ENCODE data around the gene ICOSLG.
"Not testable (repeated sequence)": the region's sequence is repeated elsewhere in the genome, so short reads cannot be mapped to it uniquely, and the experiment has no call there.

ICOSLG gene

DNA sequence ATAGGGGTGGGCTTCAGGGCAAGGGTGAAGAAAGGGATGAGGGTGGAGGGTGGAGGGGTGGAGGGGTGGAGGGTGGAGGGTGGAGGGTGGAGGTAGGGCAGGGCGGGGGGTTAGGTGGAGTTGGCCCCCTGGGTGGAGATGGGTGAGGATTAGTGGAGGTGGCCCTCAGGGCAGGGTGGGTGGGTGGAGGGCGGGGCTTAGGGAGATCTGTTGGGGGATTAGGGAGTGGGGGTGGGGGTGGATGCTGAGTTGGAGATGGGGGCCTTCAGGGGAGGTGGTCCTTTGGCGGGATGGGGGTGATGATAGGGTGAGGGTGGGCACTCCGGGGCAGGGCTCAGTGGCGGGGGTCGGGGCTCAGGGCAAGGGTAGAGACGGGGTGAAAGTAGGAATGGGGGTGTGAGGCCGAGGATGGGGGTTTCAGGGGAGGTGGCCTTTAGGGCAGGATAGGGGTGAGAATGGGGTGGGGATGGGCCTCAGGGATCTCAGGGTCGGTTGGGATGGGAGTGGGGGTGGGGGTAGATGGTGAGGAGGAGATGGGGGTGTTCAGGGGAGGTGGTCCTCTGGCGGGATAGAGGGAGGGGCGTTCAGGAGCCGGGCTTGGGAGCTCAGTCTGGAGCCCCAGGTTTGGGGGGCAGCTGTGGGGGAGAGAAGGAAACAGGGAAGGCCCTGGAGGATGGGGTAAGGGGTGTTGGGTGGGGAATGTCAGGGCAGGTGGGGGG, 21.8 kb upstream of the ICOSLG start:
- Histone ChIP-seq H3K36me3 (ENCODE audit: control insufficient read depth in 1 of 2, insufficient read depth in 2 of 2, low read length in 2 of 2) (no peaks in the 10 kb centered on the region), H3K4me1 (ENCODE audit: control insufficient read depth in 1 of 2, insufficient read depth in 2 of 2, low read length in 2 of 2) (no peaks in the 10 kb centered on the region)

DNA sequence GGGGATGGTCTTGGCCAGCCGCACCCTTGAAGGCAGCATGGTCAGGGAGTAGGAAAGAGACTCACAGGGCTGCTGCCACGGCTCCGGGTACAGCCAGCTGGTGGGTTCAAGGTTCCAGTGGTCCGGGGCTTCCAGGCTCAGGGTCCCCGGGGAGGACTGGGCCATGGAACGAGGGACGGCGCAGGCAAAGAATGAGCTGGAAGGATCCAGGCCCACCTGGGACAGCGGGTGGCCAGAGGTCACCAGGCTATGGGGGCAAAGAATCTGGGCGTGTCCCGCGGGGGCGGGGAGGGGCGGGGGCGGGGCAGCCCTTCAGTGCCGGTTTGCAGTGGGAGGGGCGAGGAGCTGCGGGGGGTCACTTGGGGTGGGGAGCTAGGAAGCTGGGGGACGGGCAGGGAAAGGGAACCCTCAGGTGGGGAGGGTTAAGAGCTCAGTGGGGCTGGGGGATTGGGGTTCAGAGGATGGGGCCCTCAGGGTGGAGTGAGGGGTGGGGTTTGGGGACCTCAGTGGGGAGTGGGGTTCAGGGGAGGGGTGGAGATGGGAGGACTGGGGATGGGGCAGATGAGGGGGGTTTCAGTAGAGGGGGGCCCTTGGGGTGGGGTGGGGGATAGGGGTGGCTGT, 21.0 kb upstream of the ICOSLG start, which contains the start of gene DNMT3L:
Gene DNMT3L, minus strand, starts transcription at position 223 of the 621 bp plus-strand sequence. CDS start 638 bp downstream, outside the sequence.
- H3K27me3 ChIP-seq (ENCODE audit: low read depth, low read length): no peaks in the 10 kb centered on the region
- no peaks in the 10 kb centered on the region for H3K4me1 ChIP-seq (ENCODE audit: control insufficient read depth in 1 of 2, insufficient read depth in 2 of 2, low read length in 2 of 2)
- H3K4me3 ChIP-seq (ENCODE audit: low read depth in 1 of 2, low read length in 2 of 2): no peak within 1 kb of the TSS
- H3K9me3 ChIP-seq (ENCODE audit: control insufficient read depth in 1 of 2, low read length in 2 of 2): peaks cover 0 to 13% of the 10 kb centered on the region in 2 donors
- H3K27ac ChIP-seq (ENCODE audit: low read length): no peak within 1 kb of the TSS
- H3K36me3 ChIP-seq (ENCODE audit: control insufficient read depth in 1 of 2, insufficient read depth in 2 of 2, low read length in 2 of 2): no peaks in the 10 kb centered on the region

More for the DNA sequence above, 21.8 kb upstream of the ICOSLG start:
- no peak overlapping the region for H3K27ac ChIP-seq (ENCODE audit: low read length)
- no peaks in the 10 kb centered on the region for H3K27me3 ChIP-seq (ENCODE audit: low read depth, low read length)
- no peak overlapping the region for H3K4me3 ChIP-seq (ENCODE audit: low read depth in 1 of 2, low read length in 2 of 2)
- H3K9me3 ChIP-seq (ENCODE audit: control insufficient read depth in 1 of 2, low read length in 2 of 2): peaks cover 0 to 13% of the 10 kb centered on the region in 2 donors

DNA sequence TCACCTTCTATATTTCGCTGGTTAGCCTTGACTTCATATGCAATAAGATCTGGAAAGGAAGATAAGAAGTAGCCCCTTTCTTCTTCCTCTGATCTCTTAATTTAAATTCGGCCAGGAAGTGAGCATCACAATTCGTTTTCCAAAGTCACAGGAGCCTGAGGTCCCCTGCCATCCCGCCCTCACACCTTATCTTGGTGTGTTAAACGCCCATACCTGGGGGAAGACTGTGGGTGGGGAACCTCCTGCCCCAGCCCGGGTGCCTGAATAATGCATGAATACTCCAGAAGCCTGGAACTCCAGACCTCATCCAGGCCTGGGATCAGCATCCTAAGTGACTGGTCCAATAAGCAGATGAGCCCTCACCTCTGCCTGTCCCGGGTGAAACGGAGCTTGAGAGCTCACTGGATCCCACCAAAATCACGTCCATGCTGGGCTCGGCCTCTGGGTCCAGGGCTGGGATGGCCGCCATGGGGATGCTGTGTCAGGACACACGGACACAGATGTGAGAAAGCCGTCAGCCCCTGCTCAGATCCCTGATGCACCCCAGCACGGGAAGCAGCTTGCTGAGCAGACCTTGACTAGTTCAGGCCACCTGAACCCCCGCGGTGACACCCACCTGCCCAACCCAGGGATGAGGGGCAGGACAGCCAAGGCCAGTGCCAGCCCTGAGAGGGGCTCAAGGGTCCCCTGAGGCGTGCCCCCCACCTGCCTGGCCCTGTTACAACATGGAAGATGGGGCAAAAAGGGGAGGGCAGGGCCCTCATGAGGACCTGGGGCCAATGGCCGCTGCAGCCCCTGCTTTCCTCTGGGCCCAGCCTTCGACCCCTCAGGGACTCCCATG, 20.3 kb upstream of the ICOSLG start:
- no peaks in the 10 kb centered on the region for H3K27me3 ChIP-seq (ENCODE audit: low read depth, low read length)
- no peak overlapping the region for H3K4me3 ChIP-seq (ENCODE audit: low read depth in 1 of 2, low read length in 2 of 2)
- no peaks in the 10 kb centered on the region for H3K4me1 ChIP-seq (ENCODE audit: control insufficient read depth in 1 of 2, insufficient read depth in 2 of 2, low read length in 2 of 2)
- peaks cover 0 to 13% of the 10 kb centered on the region in 2 donors for H3K9me3 ChIP-seq (ENCODE audit: control insufficient read depth in 1 of 2, low read length in 2 of 2)
- H3K36me3 ChIP-seq (ENCODE audit: control insufficient read depth in 1 of 2, insufficient read depth in 2 of 2, low read length in 2 of 2): no peaks in the 10 kb centered on the region
- no peak overlapping the region for H3K27ac ChIP-seq (ENCODE audit: low read length)

DNA sequence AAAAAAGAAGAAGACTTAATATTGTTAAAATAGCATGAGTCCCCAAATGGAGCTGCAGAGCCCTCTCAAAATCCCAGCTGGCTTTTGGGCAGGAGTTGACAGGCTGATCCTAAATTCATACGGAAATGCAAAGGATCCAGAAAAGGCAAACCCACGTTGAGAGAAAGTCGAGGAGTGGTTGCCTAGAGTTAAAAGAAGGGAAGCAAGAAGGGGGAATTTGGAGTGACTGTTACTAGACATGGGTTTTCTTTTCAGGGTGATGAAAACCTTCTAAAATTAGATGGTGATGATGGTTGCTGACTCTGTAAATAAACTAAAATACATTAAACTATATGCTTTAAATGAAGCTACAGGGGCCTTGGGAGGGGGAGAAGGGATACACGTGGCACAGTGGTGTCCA, 19.3 kb upstream of the ICOSLG start:
- H3K27me3 ChIP-seq (ENCODE audit: low read depth, low read length): no peaks in the 10 kb centered on the region
- H3K36me3 ChIP-seq (ENCODE audit: control insufficient read depth in 1 of 2, insufficient read depth in 2 of 2, low read length in 2 of 2): no peaks in the 10 kb centered on the region
- H3K4me1 ChIP-seq (ENCODE audit: control insufficient read depth in 1 of 2, insufficient read depth in 2 of 2, low read length in 2 of 2): no peaks in the 10 kb centered on the region
- no peak overlapping the region for H3K27ac ChIP-seq (ENCODE audit: low read length)
- H3K9me3 ChIP-seq (ENCODE audit: control insufficient read depth in 1 of 2, low read length in 2 of 2): peaks cover 0 to 13% of the 10 kb centered on the region in 2 donors
- H3K4me3 ChIP-seq (ENCODE audit: low read depth in 1 of 2, low read length in 2 of 2): no peak overlapping the region

DNA sequence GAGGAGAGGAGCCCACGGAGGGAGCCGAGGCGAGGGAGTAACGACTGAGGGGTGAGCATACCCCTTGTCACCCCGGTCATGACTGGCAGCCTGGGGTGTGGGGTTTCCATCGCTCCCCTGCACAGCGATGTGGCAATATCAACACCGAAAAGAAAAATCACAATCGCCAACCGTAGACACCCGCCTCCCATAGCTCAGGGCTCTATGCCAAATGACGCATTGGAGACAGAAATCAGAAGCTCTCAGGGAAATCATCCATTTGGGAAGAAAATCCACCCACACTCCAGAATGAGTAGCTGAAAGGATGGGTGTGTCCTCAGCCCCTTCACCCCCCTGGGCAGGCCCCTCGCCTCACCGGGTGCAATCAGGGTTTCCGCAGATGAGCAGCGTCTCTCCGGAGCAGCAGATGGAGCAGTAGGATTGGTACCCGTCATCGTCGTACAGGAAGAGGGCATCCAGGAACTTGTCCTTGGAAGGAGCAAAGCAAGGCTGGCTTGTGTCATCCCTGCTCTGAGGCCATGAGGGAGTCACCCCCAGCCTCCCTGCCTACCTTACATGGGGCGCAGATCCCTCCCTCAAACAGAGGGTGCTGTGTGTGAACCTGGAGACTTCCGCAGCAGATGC, 18.5 kb upstream of the ICOSLG start:
- H3K27me3 ChIP-seq (ENCODE audit: low read depth, low read length): no peaks in the 10 kb centered on the region
- H3K4me1 ChIP-seq (ENCODE audit: control insufficient read depth in 1 of 2, insufficient read depth in 2 of 2, low read length in 2 of 2): no peaks in the 10 kb centered on the region
- no peak overlapping the region for H3K27ac ChIP-seq (ENCODE audit: low read length)
- no peaks in the 10 kb centered on the region for H3K36me3 ChIP-seq (ENCODE audit: control insufficient read depth in 1 of 2, insufficient read depth in 2 of 2, low read length in 2 of 2)
- no peak overlapping the region for H3K4me3 ChIP-seq (ENCODE audit: low read depth in 1 of 2, low read length in 2 of 2)
- H3K9me3 ChIP-seq (ENCODE audit: control insufficient read depth in 1 of 2, low read length in 2 of 2): peaks cover 0 to 13% of the 10 kb centered on the region in 2 donors

DNA sequence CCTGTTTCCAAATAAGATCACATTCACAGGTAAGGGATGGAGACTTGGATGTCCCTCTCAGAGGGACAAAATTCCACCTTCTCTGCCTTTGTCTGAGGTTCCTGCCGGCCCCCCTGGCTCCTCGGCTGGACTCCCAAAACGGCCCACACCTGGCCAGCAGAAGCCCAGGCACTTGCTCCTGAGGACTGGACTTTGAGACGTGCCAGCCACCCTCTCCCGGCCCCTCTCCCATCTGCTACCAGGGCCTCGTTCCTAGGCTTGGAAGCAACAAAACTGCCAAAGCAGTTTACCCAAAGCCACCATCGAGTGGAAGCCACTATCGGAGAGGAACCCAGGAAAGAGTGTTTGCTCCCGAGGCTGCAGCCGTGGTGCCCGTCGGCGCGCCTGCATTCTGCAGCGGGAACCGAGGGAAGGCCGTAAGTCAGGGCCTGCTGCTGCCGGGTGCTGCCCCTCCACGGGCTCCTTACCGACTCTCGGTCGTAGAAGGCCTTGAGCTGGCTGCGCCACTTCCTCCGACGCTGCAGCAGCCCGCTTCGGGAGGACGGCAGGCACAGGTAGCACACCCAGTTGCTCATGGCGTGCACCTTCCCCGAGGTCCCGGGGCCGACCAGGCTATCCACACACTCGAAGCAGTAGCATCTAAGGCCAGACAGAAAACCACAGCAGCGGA, 17.4 kb upstream of the ICOSLG start:
- no peaks in the 10 kb centered on the region for H3K27me3 ChIP-seq (ENCODE audit: low read depth, low read length)
- H3K36me3 ChIP-seq (ENCODE audit: control insufficient read depth in 1 of 2, insufficient read depth in 2 of 2, low read length in 2 of 2): no peaks in the 10 kb centered on the region
- H3K4me1 ChIP-seq (ENCODE audit: control insufficient read depth in 1 of 2, insufficient read depth in 2 of 2, low read length in 2 of 2): no peaks in the 10 kb centered on the region
- no peak overlapping the region for H3K27ac ChIP-seq (ENCODE audit: low read length)
- H3K4me3 ChIP-seq (ENCODE audit: low read depth in 1 of 2, low read length in 2 of 2): no peak overlapping the region
- H3K9me3 ChIP-seq (ENCODE audit: control insufficient read depth in 1 of 2, low read length in 2 of 2): peaks cover 0 to 13% of the 10 kb centered on the region in 2 donors

DNA sequence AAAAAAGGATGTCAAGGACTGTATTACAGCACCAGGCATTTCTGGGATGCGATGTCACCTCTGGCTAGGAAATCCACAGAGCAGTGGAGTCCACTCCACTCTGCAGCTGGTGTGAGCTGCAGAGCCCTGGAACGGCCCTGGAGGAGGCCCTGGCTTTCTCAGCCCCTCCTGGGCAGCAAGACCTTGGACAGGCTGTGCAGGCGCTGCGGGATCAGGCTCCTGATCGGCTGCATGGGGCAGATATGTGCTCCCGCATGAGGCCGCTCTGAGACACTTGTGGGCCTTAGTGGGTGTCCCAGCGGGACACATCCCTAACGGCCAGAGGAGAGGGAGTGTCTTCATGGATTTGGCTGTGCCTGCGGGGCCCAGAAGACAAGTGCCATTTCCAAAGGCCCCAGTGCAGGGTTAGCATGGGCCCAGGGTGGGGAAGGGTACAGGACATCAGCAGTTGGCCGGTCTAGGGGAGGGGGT, 14.8 kb upstream of the ICOSLG start:
- Histone ChIP-seq H3K36me3 (ENCODE audit: control insufficient read depth in 1 of 2, insufficient read depth in 2 of 2, low read length in 2 of 2) (no peaks in the 10 kb centered on the region), H3K4me3 (ENCODE audit: low read depth in 1 of 2, low read length in 2 of 2) (no peak overlapping the region), H3K27ac (ENCODE audit: low read length) (no peak overlapping the region), H3K9me3 (ENCODE audit: control insufficient read depth in 1 of 2, low read length in 2 of 2) (peaks cover 0 to 13% of the 10 kb centered on the region in 2 donors), H3K4me1 (ENCODE audit: control insufficient read depth in 1 of 2, insufficient read depth in 2 of 2, low read length in 2 of 2) (no peaks in the 10 kb centered on the region), H3K27me3 (ENCODE audit: low read depth, low read length) (no peaks in the 10 kb centered on the region)

DNA sequence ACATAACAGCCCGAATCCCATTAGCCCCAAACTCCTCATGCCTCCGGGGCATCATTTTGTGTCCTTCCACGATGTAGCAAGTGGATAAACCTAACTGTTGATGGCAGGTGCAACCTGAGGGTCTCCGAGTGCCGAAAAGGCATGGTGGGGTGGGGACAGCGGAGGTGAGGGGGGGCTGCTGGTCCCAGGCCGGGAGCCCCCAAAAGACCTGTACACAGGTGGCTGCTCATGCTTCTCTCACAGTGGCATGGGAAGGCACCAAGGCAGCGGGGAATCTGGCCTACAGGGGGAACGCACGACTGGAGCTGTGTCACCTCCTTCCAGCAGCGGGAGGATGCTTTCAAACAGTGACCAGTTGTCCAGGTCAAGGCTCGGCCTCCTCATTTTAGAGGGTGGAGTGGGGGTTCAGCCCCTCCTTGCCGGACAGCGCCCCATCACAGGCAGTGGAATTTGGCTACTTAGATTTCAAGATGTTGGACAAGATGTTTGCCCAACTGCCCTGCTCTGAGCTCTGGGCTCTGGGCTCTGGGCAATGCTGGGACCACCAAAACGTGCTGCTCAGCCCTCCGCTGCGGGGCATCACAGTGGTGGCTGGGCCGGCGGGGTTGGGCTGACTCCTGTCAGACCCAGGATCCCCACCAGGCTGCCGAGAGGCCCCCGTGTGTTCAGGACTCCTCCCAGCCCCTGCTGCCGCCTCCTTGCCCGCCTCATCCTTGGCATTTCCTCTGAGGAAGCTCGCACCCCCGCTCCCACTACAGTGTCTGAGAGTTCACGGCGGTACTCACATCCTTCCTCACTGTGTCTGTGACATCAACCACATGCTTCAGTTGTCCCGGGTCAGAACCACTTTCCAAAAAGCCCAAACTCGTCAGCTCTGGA, 13.3 kb upstream of the ICOSLG start:
- Histone ChIP-seq H3K9me3 (ENCODE audit: control insufficient read depth in 1 of 2, low read length in 2 of 2) (peaks cover 0 to 3% of the 10 kb centered on the region in 2 donors), H3K4me3 (ENCODE audit: low read depth in 1 of 2, low read length in 2 of 2) (no peak overlapping the region), H3K4me1 (ENCODE audit: control insufficient read depth in 1 of 2, insufficient read depth in 2 of 2, low read length in 2 of 2) (no peaks in the 10 kb centered on the region), H3K27me3 (ENCODE audit: low read depth, low read length) (no peaks in the 10 kb centered on the region), H3K27ac (ENCODE audit: low read length) (no peak overlapping the region), H3K36me3 (ENCODE audit: control insufficient read depth in 1 of 2, insufficient read depth in 2 of 2, low read length in 2 of 2) (no peaks in the 10 kb centered on the region)

DNA sequence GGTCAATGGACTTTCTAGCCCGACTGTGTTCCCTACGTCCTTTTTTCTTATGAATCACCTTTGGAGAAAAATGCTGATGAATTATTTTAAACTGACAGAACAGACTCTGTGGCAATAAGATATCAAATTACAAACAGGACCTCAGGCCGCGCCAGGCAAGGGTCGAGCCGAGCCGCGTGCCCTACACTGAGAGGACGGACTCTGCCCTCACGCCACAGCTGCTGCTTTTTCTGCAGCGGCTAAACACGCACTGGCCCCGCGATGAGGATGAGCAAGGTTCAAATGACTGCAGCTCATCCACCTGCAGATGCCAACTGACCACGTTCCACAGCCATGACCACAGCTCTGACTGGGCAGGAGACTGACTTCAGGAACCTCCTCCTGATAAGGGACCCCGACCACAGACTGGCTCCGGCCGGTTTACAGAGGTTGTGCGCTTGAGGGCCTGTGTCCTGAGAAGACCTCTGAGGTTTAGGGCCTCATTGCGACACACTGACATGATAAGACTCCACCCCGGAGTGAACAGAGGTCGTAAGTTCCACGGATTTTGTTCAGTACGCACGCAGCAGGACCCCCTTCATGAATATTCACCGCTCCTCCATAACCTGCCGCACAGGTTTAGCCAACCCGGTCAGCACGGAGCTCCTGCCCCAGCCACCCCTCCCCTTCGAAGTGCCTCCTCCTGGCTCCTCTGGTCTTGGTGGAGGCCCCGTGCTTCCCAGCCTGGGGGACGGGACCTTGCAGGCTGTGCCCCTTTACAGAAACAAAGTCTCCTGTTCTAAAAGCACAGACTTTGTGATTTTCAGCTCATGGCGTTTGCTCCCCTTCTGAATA, 8.7 kb upstream of the ICOSLG start:
- H3K27ac ChIP-seq (ENCODE audit: low read length): not testable (repeated sequence)

More for the DNA sequence above, 8.7 kb upstream of the ICOSLG start:
- not testable (repeated sequence) for H3K36me3 ChIP-seq (ENCODE audit: control insufficient read depth in 1 of 2, insufficient read depth in 2 of 2, low read length in 2 of 2); H3K9me3 ChIP-seq (ENCODE audit: control insufficient read depth in 1 of 2, low read length in 2 of 2); H3K4me3 ChIP-seq (ENCODE audit: low read depth in 1 of 2, low read length in 2 of 2); H3K4me1 ChIP-seq (ENCODE audit: control insufficient read depth in 1 of 2, insufficient read depth in 2 of 2, low read length in 2 of 2); H3K27me3 ChIP-seq (ENCODE audit: low read depth, low read length)

All from muscle layer of duodenum (tissue), 2 donors.